Right renal pelvis (tissue), 4 donors: ENCODE results near the gene PTH1R. TPM values are rescaled to one million over a fixed set of nuclear protein-coding genes. Genes with fewer than 3 reads are reported as not detected.
A peak's percentile ranks its signal among the peaks of the same experiment; 100 is the strongest.
"Not testable (repeated sequence)": the region's sequence is repeated elsewhere in the genome, so short reads cannot be mapped to it uniquely, and the experiment has no call there.

Experiments used
- DNase-seq, 4 donors: peaks; one replicate each; pipeline ENCODE4 v3.0.0-alpha.2; 2013; ENCODE audit warnings: low read depth in 4 of 4, low spot score in 3 of 4, missing footprints in 1 of 4
- polyA plus RNA-seq, 4 donors: library from polyadenylated mRNA; unstranded; fragments of 120-200 nt; gene quantifications; one replicate each; pipeline ENCODE4 v1.2.1, GENCODE V29; 2013; ENCODE audit not compliant: insufficient read length in 4 of 4

The PTH1R gene
- polyA plus RNA-seq, 4 donors = 157 to 260 (median 188) TPM

- DNase-seq = no peak
Observed at GRCh38 chr3:46908294-46908985, 30.9 kb downstream of the PTH1R start.

- DNase-seq = no peak
Observed at GRCh38 chr3:46908986-46909534, 31.5 kb downstream of the PTH1R start.

- peak; percentile 78 to 84 (median 80) for DNase-seq
Observed at GRCh38 chr3:46909535-46910161, 32.1 kb downstream of the PTH1R start.

- no peak for DNase-seq
Observed at GRCh38 chr3:46910166-46910760, 32.7 kb downstream of the PTH1R start.

GRCh38 chr3:46910914-46911313 is 33.4 kb downstream of the PTH1R start:
- DNase-seq = not testable (repeated sequence)

- DNase-seq = no peak
Observed at GRCh38 chr3:46912986-46913385, 35.5 kb downstream of the PTH1R start.

- no peak for DNase-seq
Observed at GRCh38 chr3:46913644-46914043, 36.1 kb downstream of the PTH1R start.

- no peak for DNase-seq
Observed at GRCh38 chr3:46914849-46915248, 37.3 kb downstream of the PTH1R start.

- DNase-seq = no peak
Observed at GRCh38 chr3:46915297-46915822, 37.8 kb downstream of the PTH1R start.

GRCh38 chr3:46916278-46916677 is 38.8 kb downstream of the PTH1R start:
- DNase-seq = no peak

GRCh38 chr3:46916799-46917198 is 39.3 kb downstream of the PTH1R start:
- DNase-seq = no peak

- DNase-seq = no peak
Observed at GRCh38 chr3:46917257-46917656, 39.7 kb downstream of the PTH1R start.

GRCh38 chr3:46918202-46918601 is 40.7 kb downstream of the PTH1R start:
- DNase-seq = no peak

GRCh38 chr3:46918634-46919033 is 41.1 kb downstream of the PTH1R start:
- no peak for DNase-seq

- DNase-seq = no peak
Observed at GRCh38 chr3:46921041-46921440, 43.5 kb downstream of the PTH1R start.

GRCh38 chr3:46921871-46922271 is 44.4 kb downstream of the PTH1R start:
- no peak for DNase-seq

- DNase-seq = no peak
Observed at GRCh38 chr3:46922426-46922825, 44.9 kb downstream of the PTH1R start.

GRCh38 chr3:46922871-46923558 is 45.5 kb downstream of the PTH1R start:
- no peak for DNase-seq

GRCh38 chr3:46923559-46924350 is 46.2 kb downstream of the PTH1R start:
- DNase-seq = no peak
